GM19351 (cell line): ENCODE data around the gene CLDN9.
"Not testable (repeated sequence)": the region's sequence is repeated elsewhere in the genome, so short reads cannot be mapped to it uniquely, and the experiment has no call there.

Source experiments
- ATAC-seq: cut with Tn5 transposase; IDR thresholded peaks from one replicate; pipeline ENCODE4 v1.9.1; 2021; ENCODE audit warnings: mild to moderate bottlenecking, moderate library complexity; ENCODE audit not compliant: unreplicated experiment

CLDN9 gene

GRCh38 chr16:3054965-3055733 lies 42.4 kb downstream of the CLDN9 start:
- ATAC-seq, result no peak

GRCh38 chr16:3055734-3056115 lies 43.0 kb downstream of the CLDN9 start:
- ATAC-seq, result not testable (repeated sequence)

GRCh38 chr16:3056336-3057180 lies 43.8 kb downstream of the CLDN9 start:
- no peak for ATAC-seq

GRCh38 chr16:3057181-3058138 lies 44.7 kb downstream of the CLDN9 start:
- no peak for ATAC-seq

GRCh38 chr16:3058139-3059030 lies 45.7 kb downstream of the CLDN9 start:
- ATAC-seq, result peak; percentile 17

GRCh38 chr16:3059041-3059722 lies 46.5 kb downstream of the CLDN9 start:
- peak; percentile 73 for ATAC-seq

GRCh38 chr16:3059723-3060242 lies 47.1 kb downstream of the CLDN9 start:
- no peak for ATAC-seq

GRCh38 chr16:3060339-3061127 lies 47.8 kb downstream of the CLDN9 start:
- ATAC-seq, result no peak

GRCh38 chr16:3062553-3062952 lies 49.8 kb downstream of the CLDN9 start:
- ATAC-seq, result no peak

- ATAC-seq, result no peak
Measured at GRCh38 chr16:3063625-3064386, 51.1 kb downstream of the CLDN9 start.
